PC-9 (cell line): ENCODE measurements around the gene ANK2.

Experiments used
- CTCF ChIP-seq: fragments of 200-600 bp; sonication (generic); conservative IDR thresholded peaks from 2 replicates; pipeline ENCODE4 v1.6.1; 2017; ENCODE audit warnings: mixed run types, antibody characterized with exemption, mild to moderate bottlenecking, moderate library complexity
- EZH2 ChIP-seq: fragments of 200-600 bp; sonication (generic); IDR thresholded peaks from 2 replicates; pipeline ENCODE4 v1.8.0; 2017; ENCODE audit warnings: antibody characterized with exemption, low read depth

GRCh38 chr4:113406723-113407016, 357.2 kb downstream of the ANK2 start:
- TF ChIP-seq CTCF (no peak), EZH2 (no peak)
